Ovary (tissue), 9 donors: Measurements from ENCODE around the gene STK33. TPM values are rescaled to one million over a fixed set of nuclear protein-coding genes. Genes with fewer than 3 reads are reported as not detected.

Experiments used
- DNase-seq, 5 donors: peaks; one replicate each; pipeline ENCODE4 v3.0.0-alpha.2; 2019 to 2020
- H3K27ac ChIP-seq, 2 donors: fragments of 200-600 bp; one replicate each; pipeline versions ENCODE4 v1.5.1 to v1.8.0; 2019 to 2022
- H3K27me3 ChIP-seq: fragments of 200-600 bp; one replicate; pipeline ENCODE4 v1.8.0; 2022
- H3K36me3 ChIP-seq: fragments of 200-600 bp; sonication (generic); one replicate; pipeline ENCODE4 v1.5.1; 2019
- H3K4me1 ChIP-seq: one replicate; pipeline ENCODE4 v1.8.1; 2013; ENCODE audit warnings: mild to moderate bottlenecking, moderate library complexity; ENCODE audit not compliant: insufficient read depth
- H3K4me3 ChIP-seq: fragments of 200-600 bp; sonication (generic); one replicate; pipeline ENCODE4 v1.5.1; 2017
- H3K9me3 ChIP-seq, 2 donors: fragments of 200-600 bp in 1 of 2; sonication (generic) in 1 of 2; one replicate each; pipeline versions ENCODE4 v1.5.1 to v1.8.1; 2013 to 2019; ENCODE audit warnings: mild to moderate bottlenecking in 1 of 2, moderate library complexity in 1 of 2
- CTCF ChIP-seq, 3 donors: fragments of 450-650 bp in 2 of 3; fragments of 200-600 bp in 1 of 3; IDR thresholded peaks; one replicate each; pipeline versions ENCODE4 v1.5.1 to v1.8.0; 2016 to 2022; ENCODE audit warnings: antibody characterized with exemption in 3 of 3, mild to moderate bottlenecking in 1 of 3
- EP300 ChIP-seq: sonication (generic); formaldehyde crosslinking; IDR thresholded peaks from one replicate; pipeline ENCODE4 v1.6.1; 2017; ENCODE audit warnings: antibody characterized with exemption
- POLR2A ChIP-seq: fragments of 450-650 bp; IDR thresholded peaks from one replicate; pipeline ENCODE4 v1.6.1; 2017; ENCODE audit warnings: antibody characterized with exemption, mild to moderate bottlenecking, moderate library complexity
- WGBS, 3 donors: extraction: QIAGEN DNeasy Blood & Tissue Kit in 1 of 3; methylation state at CpG; one replicate each; pipeline versions ENCODE4 v1.1.5 to v1.1.7; 2013 to 2017; 5-methylcytosine and 5-hydroxymethylcytosine counted together
- intact Hi-C, 4 donors: fragments of 100-400 bp; cut with DNase I; formaldehyde crosslinking; loops; one replicate each; pipeline versions ENCODE4 v1.11.0 to v1.15.1; 2022 to 2023
- polyA plus RNA-seq, 2 donors: library from polyadenylated mRNA; stranded (reverse); fragments of 200-250 nt in 1 of 2; fragments of 350-450 nt in 1 of 2; fragmentation: Illumina TruSeq in 1 of 2; extraction: RNeasy Lipid Tissue Mini Kit (QIAGEN cat#74804) in 1 of 2; gene quantifications; one replicate each; pipeline ENCODE4 v1.2.3, GENCODE V29; 2013 to 2014
- total RNA-seq, 7 donors: library from RNA; depleted of rRNA in 2 of 7; stranded (reverse); fragments of >200 nt in 2 of 7; fragmentation: NEBNext Ultra II Directional in 3 of 7; extraction: Animal tissue kit (Norgen Biotek cat#: 25700) in 3 of 7; gene quantifications; one replicate each; pipeline versions ENCODE4 v1.1.0 to v1.2.4, GENCODE V29; 2016 to 2023
- donor health status: DM: no; HTN: no; CAD: no; lungs with moderate emphysema.
- donor health status: DM: no; HTN: no; CAD: no.
- donor health status: Bipolar disorder and iron deficiency.
- donor health status: DM: yes; HTN: yes; CAD: no.
- donor health status: DM: no; HTN: no; CAD: no.
- donor health status: DM: yes; HTN: yes; CAD: no.

STK33 gene
- total and polyA plus RNA-seq, 9 donors, result 11.9 to 50.8 (median 23.5) TPM

- DNase-seq, result no peak
- no peaks in the 10 kb centered on the region for H3K27me3 ChIP-seq
- intact Hi-C loops, result no loop called here
Observed at GRCh38 chr11:8366316-8366715, 227.7 kb downstream of the STK33 start.

GRCh38 chr11:8365216-8365941 is 228.6 kb downstream of the STK33 start:
- Histone ChIP-seq H3K9me3 (no peaks in the 10 kb centered on the region), H3K4me3 (no peak overlapping the region), H3K27ac (no peak overlapping the region), H3K36me3 (no peaks in the 10 kb centered on the region), H3K4me1 (no peaks in the 10 kb centered on the region), H3K27me3 (no peaks in the 10 kb centered on the region)
- DNase-seq, result no peak
- 68 to 82% (median 70%) methylated on average over 11 of the region's 11 CpGs for WGBS, 3 donors
- no peak for TF ChIP-seq POLR2A
- TF ChIP-seq EP300, result no peak
- no peak for TF ChIP-seq CTCF (IDR thresholded peaks at IDR 0.05)
- intact Hi-C loops, result no loop called here

More at GRCh38 chr11:8366316-8366715, 227.7 kb downstream of the STK33 start:
- H3K4me3 ChIP-seq, result no peak overlapping the region
- no peak overlapping the region for H3K27ac ChIP-seq
- no peaks in the 10 kb centered on the region for H3K36me3 ChIP-seq
- no peaks in the 10 kb centered on the region for H3K4me1 ChIP-seq
- H3K9me3 ChIP-seq, result no peaks in the 10 kb centered on the region
- TF ChIP-seq POLR2A (no peak), EP300 (no peak), CTCF (IDR thresholded peaks at IDR 0.05) (no peak)
- WGBS, 3 donors, result 71 to 85% (median 80%) methylated on average over 6 of the region's 6 CpGs

GRCh38 chr11:8363921-8364320 is 230.1 kb downstream of the STK33 start:
- TF ChIP-seq CTCF (IDR thresholded peaks at IDR 0.05) (no peak), POLR2A (no peak), EP300 (no peak)
- 72 to 81% (median 80%) methylated on average over 15 of the region's 15 CpGs for WGBS, 3 donors
- Histone ChIP-seq H3K4me3 (no peak overlapping the region), H3K27ac (no peak overlapping the region), H3K36me3 (no peaks in the 10 kb centered on the region), H3K4me1 (no peaks in the 10 kb centered on the region), H3K27me3 (no peaks in the 10 kb centered on the region), H3K9me3 (no peaks in the 10 kb centered on the region)
- no peak for DNase-seq
- intact Hi-C loops, result no loop called here

- DNase-seq, result no peak
- H3K9me3 ChIP-seq, result no peaks in the 10 kb centered on the region
- no peak for TF ChIP-seq POLR2A
- TF ChIP-seq EP300, result no peak
- TF ChIP-seq CTCF (IDR thresholded peaks at IDR 0.05), result no peak
- WGBS, 3 donors, result 78 to 85% (median 78%) methylated on average over 8 of the region's 8 CpGs
- no peak overlapping the region for H3K27ac ChIP-seq
- no peaks in the 10 kb centered on the region for H3K27me3 ChIP-seq
- H3K36me3 ChIP-seq, result no peaks in the 10 kb centered on the region
- H3K4me3 ChIP-seq, result no peak overlapping the region
- H3K4me1 ChIP-seq, result no peaks in the 10 kb centered on the region
- intact Hi-C loops, result no loop called here
Observed at GRCh38 chr11:8362899-8363298, 231.1 kb downstream of the STK33 start.
